ENCODE measurements around the gene KRT77.

The KRT77 gene

GRCh38 chr12:52726451-52726850 lies 23.1 kb upstream of the KRT77 start:
- Histone ChIP-seq H3K36me3 (ENCODE audit: control insufficient read depth in 4 of 4, insufficient read depth in 4 of 4, low read length in 3 of 4) (no peaks in the 10 kb centered on the region), H3K4me1 (ENCODE audit: control extremely low read depth in 1 of 4, control insufficient read depth in 4 of 4, insufficient read depth in 4 of 4, low read length in 3 of 4) (no peaks in the 10 kb centered on the region), H3K27ac (ENCODE audit: insufficient read depth in 1 of 2, low read depth in 1 of 2, low read length in 2 of 2, poor library complexity in 1 of 2, severe bottlenecking in 2 of 2) (no peak overlapping the region), H3K27me3 (replicated peaks in 2 of 5; ENCODE audit: control insufficient read depth in 4 of 5, insufficient read depth in 5 of 5, low read length in 4 of 5) (peaks cover 5 to 16% (median 9%) of the 10 kb centered on the region in 5 experiments), H3K9me3 (ENCODE audit: control extremely low read depth in 1 of 5, control insufficient read depth in 4 of 5, insufficient read depth in 2 of 5, low read depth in 1 of 5, low read length in 4 of 5) (peaks cover 0 to 2% (median 0%) of the 10 kb centered on the region in 5 experiments), H3K4me3 (ENCODE audit: control insufficient read depth in 1 of 7, extremely low read depth in 1 of 7, insufficient read depth in 4 of 7, low read depth in 2 of 7, low read length in 6 of 7) (no peak overlapping the region)
- 91% methylated on average over 1 of the region's 2 CpGs for WGBS (ENCODE audit: insufficient coverage)
- POLR2A ChIA-PET, result no interaction called here
- CTCF ChIA-PET, result no interaction called here
- DNase-seq, result no peak

GRCh38 chr12:52724384-52724783 lies 21.1 kb upstream of the KRT77 start:
- Histone ChIP-seq H3K4me1 (ENCODE audit: control extremely low read depth in 1 of 4, control insufficient read depth in 4 of 4, insufficient read depth in 4 of 4, low read length in 3 of 4) (no peaks in the 10 kb centered on the region), H3K4me3 (ENCODE audit: control insufficient read depth in 1 of 7, extremely low read depth in 1 of 7, insufficient read depth in 4 of 7, low read depth in 2 of 7, low read length in 6 of 7) (no peak overlapping the region), H3K9me3 (ENCODE audit: control extremely low read depth in 1 of 5, control insufficient read depth in 4 of 5, insufficient read depth in 2 of 5, low read depth in 1 of 5, low read length in 4 of 5) (peaks cover 0 to 2% (median 0%) of the 10 kb centered on the region in 5 experiments), H3K27me3 (replicated peaks in 2 of 5; ENCODE audit: control insufficient read depth in 4 of 5, insufficient read depth in 5 of 5, low read length in 4 of 5) (peaks cover 0 to 7% (median 3%) of the 10 kb centered on the region in 5 experiments), H3K36me3 (ENCODE audit: control insufficient read depth in 4 of 4, insufficient read depth in 4 of 4, low read length in 3 of 4) (no peaks in the 10 kb centered on the region), H3K27ac (ENCODE audit: insufficient read depth in 1 of 2, low read depth in 1 of 2, low read length in 2 of 2, poor library complexity in 1 of 2, severe bottlenecking in 2 of 2) (no peak overlapping the region)
- DNase-seq, result no peak
- 100% methylated on average over 2 of the region's 3 CpGs for WGBS (ENCODE audit: insufficient coverage)
- CTCF ChIA-PET, result interaction anchor here (0.8 kb wide), 2 partner anchors 8 to 9 kb away, joined by 3 read pairs; no protein-coding TSS in a partner anchor
- POLR2A ChIA-PET, result no interaction called here

- Histone ChIP-seq H3K36me3 (ENCODE audit: control insufficient read depth in 4 of 4, insufficient read depth in 4 of 4, low read length in 3 of 4) (no peaks in the 10 kb centered on the region), H3K9me3 (ENCODE audit: control extremely low read depth in 1 of 5, control insufficient read depth in 4 of 5, insufficient read depth in 2 of 5, low read depth in 1 of 5, low read length in 4 of 5) (peaks cover 0 to 2% (median 0%) of the 10 kb centered on the region in 5 experiments), H3K27ac (ENCODE audit: insufficient read depth in 1 of 2, low read depth in 1 of 2, low read length in 2 of 2, poor library complexity in 1 of 2, severe bottlenecking in 2 of 2) (no peak overlapping the region), H3K4me1 (ENCODE audit: control extremely low read depth in 1 of 4, control insufficient read depth in 4 of 4, insufficient read depth in 4 of 4, low read length in 3 of 4) (no peaks in the 10 kb centered on the region), H3K4me3 (ENCODE audit: control insufficient read depth in 1 of 7, extremely low read depth in 1 of 7, insufficient read depth in 4 of 7, low read depth in 2 of 7, low read length in 6 of 7) (no peak overlapping the region), H3K27me3 (replicated peaks in 2 of 5; ENCODE audit: control insufficient read depth in 4 of 5, insufficient read depth in 5 of 5, low read length in 4 of 5) (peaks cover 0 to 5% (median 0%) of the 10 kb centered on the region in 5 experiments)
- ChIA-PET POLR2A (no interaction called here), CTCF (no interaction called here)
- 75% methylated on average over 1 of the region's 2 CpGs for WGBS (ENCODE audit: insufficient coverage)
- no peak for DNase-seq
Observed at GRCh38 chr12:52722680-52723079, 19.4 kb upstream of the KRT77 start.

- Histone ChIP-seq H3K4me1 (ENCODE audit: control extremely low read depth in 1 of 4, control insufficient read depth in 4 of 4, insufficient read depth in 4 of 4, low read length in 3 of 4) (no peaks in the 10 kb centered on the region), H3K27ac (ENCODE audit: insufficient read depth in 1 of 2, low read depth in 1 of 2, low read length in 2 of 2, poor library complexity in 1 of 2, severe bottlenecking in 2 of 2) (no peak overlapping the region), H3K36me3 (ENCODE audit: control insufficient read depth in 4 of 4, insufficient read depth in 4 of 4, low read length in 3 of 4) (no peaks in the 10 kb centered on the region), H3K9me3 (ENCODE audit: control extremely low read depth in 1 of 5, control insufficient read depth in 4 of 5, insufficient read depth in 2 of 5, low read depth in 1 of 5, low read length in 4 of 5) (peaks cover 0 to 2% (median 0%) of the 10 kb centered on the region in 5 experiments), H3K4me3 (ENCODE audit: control insufficient read depth in 1 of 7, extremely low read depth in 1 of 7, insufficient read depth in 4 of 7, low read depth in 2 of 7, low read length in 6 of 7) (no peak overlapping the region), H3K27me3 (replicated peaks in 2 of 5; ENCODE audit: control insufficient read depth in 4 of 5, insufficient read depth in 5 of 5, low read length in 4 of 5) (peaks cover 0 to 6% (median 0%) of the 10 kb centered on the region in 5 experiments)
- ChIA-PET CTCF (no interaction called here), POLR2A (no interaction called here)
- DNase-seq, result no peak
- WGBS (ENCODE audit: insufficient coverage), result 33% methylated on average over 3 of the region's 3 CpGs
Observed at GRCh38 chr12:52721838-52722470, 18.6 kb upstream of the KRT77 start.

GRCh38 chr12:52720365-52720886 lies 17.1 kb upstream of the KRT77 start:
- H3K9me3 ChIP-seq (ENCODE audit: control extremely low read depth in 1 of 5, control insufficient read depth in 4 of 5, insufficient read depth in 2 of 5, low read depth in 1 of 5, low read length in 4 of 5), result peaks cover 0 to 2% (median 0%) of the 10 kb centered on the region in 5 experiments
- H3K36me3 ChIP-seq (ENCODE audit: control insufficient read depth in 4 of 4, insufficient read depth in 4 of 4, low read length in 3 of 4), result no peaks in the 10 kb centered on the region
- no peak overlapping the region for H3K27ac ChIP-seq (ENCODE audit: insufficient read depth in 1 of 2, low read depth in 1 of 2, low read length in 2 of 2, poor library complexity in 1 of 2, severe bottlenecking in 2 of 2)
- H3K4me1 ChIP-seq (ENCODE audit: control extremely low read depth in 1 of 4, control insufficient read depth in 4 of 4, insufficient read depth in 4 of 4, low read length in 3 of 4), result no peaks in the 10 kb centered on the region
- CTCF ChIA-PET, result interaction anchor here (0.8 to 1.0 kb wide), 2 partner anchors 170 to 308 kb away, joined by 3 read pairs; no protein-coding TSS in a partner anchor
- POLR2A ChIA-PET, result interaction anchor here (0.6 kb wide), 1 partner anchor 268 kb away, joined by 5 read pairs; no protein-coding TSS in a partner anchor
- H3K27me3 ChIP-seq (replicated peaks in 2 of 5; ENCODE audit: control insufficient read depth in 4 of 5, insufficient read depth in 5 of 5, low read length in 4 of 5), result peaks cover 0 to 16% (median 11%) of the 10 kb centered on the region in 5 experiments
- no peak overlapping the region for H3K4me3 ChIP-seq (ENCODE audit: control insufficient read depth in 1 of 7, extremely low read depth in 1 of 7, insufficient read depth in 4 of 7, low read depth in 2 of 7, low read length in 6 of 7)
- WGBS (ENCODE audit: insufficient coverage), result 94% methylated on average over 5 of the region's 8 CpGs
- DNase-seq, result no peak

GRCh38 chr12:52716061-52716460 lies 12.7 kb upstream of the KRT77 start:
- Histone ChIP-seq H3K4me1 (ENCODE audit: control extremely low read depth in 1 of 4, control insufficient read depth in 4 of 4, insufficient read depth in 4 of 4, low read length in 3 of 4) (peaks cover 0 to 11% (median 5%) of the 10 kb centered on the region in 4 experiments), H3K27ac (ENCODE audit: insufficient read depth in 1 of 2, low read depth in 1 of 2, low read length in 2 of 2, poor library complexity in 1 of 2, severe bottlenecking in 2 of 2) (no peak overlapping the region), H3K4me3 (ENCODE audit: control insufficient read depth in 1 of 7, extremely low read depth in 1 of 7, insufficient read depth in 4 of 7, low read depth in 2 of 7, low read length in 6 of 7) (no peak overlapping the region), H3K27me3 (replicated peaks in 2 of 5; ENCODE audit: control insufficient read depth in 4 of 5, insufficient read depth in 5 of 5, low read length in 4 of 5) (peaks cover 8 to 44% (median 29%) of the 10 kb centered on the region in 5 experiments), H3K9me3 (ENCODE audit: control extremely low read depth in 1 of 5, control insufficient read depth in 4 of 5, insufficient read depth in 2 of 5, low read depth in 1 of 5, low read length in 4 of 5) (no peaks in the 10 kb centered on the region), H3K36me3 (ENCODE audit: control insufficient read depth in 4 of 4, insufficient read depth in 4 of 4, low read length in 3 of 4) (no peaks in the 10 kb centered on the region)
- 97% methylated on average over 5 of the region's 5 CpGs for WGBS (ENCODE audit: insufficient coverage)
- DNase-seq, result no peak
- ChIA-PET POLR2A (no interaction called here), CTCF (interaction anchor here (1.0 to 2.4 kb wide), 2 partner anchors 9 kb away, joined by 3 to 7 read pairs; no protein-coding TSS in a partner anchor)

GRCh38 chr12:52715416-52715815 lies 12.1 kb upstream of the KRT77 start:
- Histone ChIP-seq H3K27me3 (replicated peaks in 2 of 5; ENCODE audit: control insufficient read depth in 4 of 5, insufficient read depth in 5 of 5, low read length in 4 of 5) (peaks cover 8 to 44% (median 29%) of the 10 kb centered on the region in 5 experiments), H3K4me3 (ENCODE audit: control insufficient read depth in 1 of 7, extremely low read depth in 1 of 7, insufficient read depth in 4 of 7, low read depth in 2 of 7, low read length in 6 of 7) (no peak overlapping the region), H3K36me3 (ENCODE audit: control insufficient read depth in 4 of 4, insufficient read depth in 4 of 4, low read length in 3 of 4) (no peaks in the 10 kb centered on the region), H3K9me3 (ENCODE audit: control extremely low read depth in 1 of 5, control insufficient read depth in 4 of 5, insufficient read depth in 2 of 5, low read depth in 1 of 5, low read length in 4 of 5) (no peaks in the 10 kb centered on the region), H3K4me1 (ENCODE audit: control extremely low read depth in 1 of 4, control insufficient read depth in 4 of 4, insufficient read depth in 4 of 4, low read length in 3 of 4) (peaks cover 0 to 11% (median 5%) of the 10 kb centered on the region in 4 experiments), H3K27ac (ENCODE audit: insufficient read depth in 1 of 2, low read depth in 1 of 2, low read length in 2 of 2, poor library complexity in 1 of 2, severe bottlenecking in 2 of 2) (no peak overlapping the region)
- CTCF ChIA-PET, result interaction anchor here (0.7 to 2.4 kb wide), 2 partner anchors 9 to 165 kb away, joined by 3 to 7 read pairs; no protein-coding TSS in a partner anchor
- no peak for DNase-seq
- POLR2A ChIA-PET, result no interaction called here
- WGBS (ENCODE audit: insufficient coverage), result 87% methylated on average over 14 of the region's 14 CpGs

All from common myeloid progenitor, CD34-positive (primary cell).